Measurements from ENCODE around the gene CETN3.
A peak's percentile ranks its signal among the peaks of the same experiment; 100 is the strongest.

The CETN3 gene

DNA sequence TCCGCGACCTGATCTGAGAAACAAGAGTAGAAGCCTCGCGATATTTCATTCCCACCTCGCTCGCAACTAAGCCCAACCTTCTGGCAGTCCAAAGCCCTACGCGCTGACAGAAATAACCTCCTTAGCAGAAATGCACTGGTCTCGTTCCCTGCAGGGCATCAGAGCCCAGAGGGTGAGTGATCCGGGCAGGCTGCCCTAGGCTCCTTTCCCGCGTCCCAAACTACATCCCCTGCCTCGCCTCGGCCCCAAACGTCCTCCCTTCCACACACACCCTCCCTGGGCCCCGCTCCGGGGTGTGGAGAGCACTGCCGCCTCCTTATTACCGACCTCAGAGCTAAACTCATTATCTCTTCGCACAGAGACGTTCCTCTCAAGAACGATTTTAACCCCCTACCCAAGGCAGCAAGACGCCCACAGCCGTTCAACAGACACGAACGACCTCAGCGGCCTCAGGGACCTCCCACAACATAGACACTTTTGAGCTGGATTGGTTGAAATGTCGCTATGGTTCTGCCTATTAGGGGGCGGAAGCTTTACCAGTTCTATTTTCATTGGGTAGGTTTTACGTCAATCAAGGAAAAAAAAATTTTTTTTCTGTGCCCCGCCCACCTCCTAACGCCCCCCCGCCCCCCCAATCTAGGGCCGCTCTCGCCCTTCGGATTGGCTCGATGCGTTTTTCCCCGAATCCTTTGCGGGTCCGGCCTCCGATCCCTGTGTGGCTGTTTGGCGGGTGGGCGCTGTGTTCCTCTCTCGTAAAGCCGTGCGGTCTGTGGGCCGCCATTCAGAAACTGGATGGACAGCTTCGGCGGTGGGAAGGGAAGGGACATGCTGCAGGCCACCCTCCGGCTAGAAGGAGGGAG is at the start of gene CETN3:
CETN3 (minus strand) TSS at position 439 of the 860 bp plus-strand sequence; CDS start at position 344, 95 bp downstream.
- DNase-seq (ENCODE audit: low read depth), result peak; percentile 65

DNA sequence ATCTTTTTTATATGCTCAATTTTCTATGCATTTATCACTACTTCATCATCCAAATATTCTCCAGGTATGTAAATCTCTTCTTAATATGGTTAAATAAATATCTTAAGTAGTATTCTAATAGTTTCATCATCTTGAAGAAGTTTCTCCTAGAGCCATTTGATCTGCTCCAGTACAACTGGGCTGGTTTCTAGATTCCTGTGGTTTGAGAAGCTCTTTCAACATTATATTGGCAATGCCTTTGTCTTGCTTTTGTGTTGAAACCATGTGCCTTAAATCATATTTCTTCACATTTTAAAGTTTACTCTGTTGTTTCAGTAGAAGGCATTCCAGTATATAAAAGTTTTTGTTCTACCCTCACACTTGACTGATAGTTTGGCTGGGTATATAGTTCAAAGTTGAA is 37.4 kb upstream of the CETN3 start:
- no peak for DNase-seq (ENCODE audit: low read depth)

DNA sequence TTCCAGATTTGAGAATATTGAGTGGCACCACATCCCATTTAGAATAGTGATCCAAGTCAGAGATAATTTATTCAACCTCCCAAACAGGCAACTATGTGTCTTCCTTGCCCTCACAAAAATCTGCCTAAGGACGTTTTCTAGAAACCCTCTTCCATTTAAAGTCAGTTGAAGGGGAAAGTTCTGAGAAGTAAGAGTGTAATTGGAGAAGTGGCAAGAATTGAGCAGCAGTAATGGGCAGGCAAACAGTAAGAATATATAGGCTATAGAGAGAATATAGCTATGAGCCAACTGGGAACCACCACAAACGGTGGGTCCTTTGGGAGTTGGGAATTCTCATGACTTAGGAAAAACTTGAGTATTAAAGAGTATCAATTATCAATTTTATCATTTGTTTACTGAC is 31.1 kb upstream of the CETN3 start:
- no peak for DNase-seq (ENCODE audit: low read depth)

DNA sequence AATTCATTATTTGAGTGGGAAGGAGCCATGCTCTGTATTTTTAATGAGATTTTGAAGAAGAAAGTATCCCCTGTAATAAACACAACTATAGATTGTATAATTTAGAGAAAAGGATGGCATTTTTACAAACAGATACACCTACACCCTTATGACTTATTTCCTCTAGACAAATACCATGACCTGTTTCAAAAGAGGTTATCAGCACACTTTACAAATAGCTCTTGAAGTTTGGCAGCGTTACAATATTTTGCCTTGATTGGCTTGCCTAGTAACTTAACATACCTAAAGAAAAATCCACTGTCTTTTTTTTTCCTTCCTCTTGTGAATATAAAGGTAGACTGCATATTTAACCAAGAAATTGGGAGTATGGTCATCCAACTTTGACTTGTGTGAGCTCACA is 28.5 kb upstream of the CETN3 start:
- DNase-seq (ENCODE audit: low read depth), result no peak

DNA sequence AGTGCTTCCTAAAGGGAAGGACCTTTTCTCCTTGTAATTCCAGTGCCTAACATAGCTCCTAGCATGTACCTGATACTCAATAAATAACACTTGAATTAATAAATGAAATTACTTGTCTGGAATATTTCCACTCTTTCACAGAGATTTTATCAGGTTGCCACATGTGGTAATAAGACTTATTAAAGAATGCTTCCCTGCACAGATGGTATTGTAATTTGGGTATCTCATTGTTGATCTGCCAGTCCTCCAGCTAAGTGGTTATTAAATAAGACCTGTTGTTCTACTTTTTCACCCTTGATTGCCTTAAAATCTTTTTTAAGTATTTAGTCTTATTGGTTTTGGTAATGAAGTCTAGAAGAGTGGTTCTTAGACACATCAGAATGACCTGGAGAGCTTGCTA is 28.1 kb upstream of the CETN3 start:
- DNase-seq (ENCODE audit: low read depth), result no peak

DNA sequence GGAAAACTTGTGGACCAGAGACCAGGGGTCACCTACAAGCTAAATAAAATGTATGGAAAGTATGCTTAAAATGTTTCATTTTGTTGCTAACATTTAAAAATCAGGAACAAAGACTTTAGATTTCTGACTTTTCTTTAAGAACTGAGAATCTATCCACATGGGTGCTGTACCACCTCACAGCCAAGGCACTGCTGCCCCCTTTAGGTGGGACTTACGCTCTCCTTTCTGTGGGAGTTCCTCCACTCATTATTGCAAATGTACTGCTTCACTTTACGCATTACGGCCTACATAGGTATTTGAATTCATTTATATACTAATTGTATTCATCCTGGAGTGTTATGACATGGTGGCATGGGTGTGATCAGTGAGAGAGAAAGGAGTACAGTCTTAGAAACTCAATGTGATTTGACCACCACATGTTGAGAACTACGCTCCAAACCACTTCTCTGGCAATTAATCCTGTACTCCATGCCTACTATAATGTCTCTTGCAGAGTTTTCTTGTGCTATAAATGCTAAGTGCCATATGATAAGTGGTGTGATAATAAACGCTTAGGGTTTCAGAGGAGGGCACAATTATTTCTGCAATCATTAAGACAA is 24.7 kb upstream of the CETN3 start:
- no peak for DNase-seq (ENCODE audit: low read depth)

DNA sequence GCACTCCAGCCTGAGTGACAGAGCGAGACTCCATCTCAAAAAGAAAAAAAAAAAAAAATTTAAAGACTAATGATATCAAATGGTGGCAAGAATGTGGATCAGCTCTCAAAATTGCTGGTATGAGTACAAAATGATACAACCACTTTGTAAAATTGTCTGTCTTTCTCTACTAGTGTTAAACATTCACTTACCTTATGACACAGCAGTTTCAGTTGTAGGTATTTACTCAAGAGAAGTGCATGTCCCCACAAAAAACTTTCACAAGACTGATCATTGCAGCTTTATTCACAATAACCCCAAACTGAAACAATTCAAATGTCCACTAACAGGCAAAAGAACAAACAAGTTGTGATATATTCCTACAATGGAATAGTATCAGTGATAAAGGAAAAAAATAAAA is 14.7 kb upstream of the CETN3 start:
- DNase-seq (ENCODE audit: low read depth), result no peak

DNA sequence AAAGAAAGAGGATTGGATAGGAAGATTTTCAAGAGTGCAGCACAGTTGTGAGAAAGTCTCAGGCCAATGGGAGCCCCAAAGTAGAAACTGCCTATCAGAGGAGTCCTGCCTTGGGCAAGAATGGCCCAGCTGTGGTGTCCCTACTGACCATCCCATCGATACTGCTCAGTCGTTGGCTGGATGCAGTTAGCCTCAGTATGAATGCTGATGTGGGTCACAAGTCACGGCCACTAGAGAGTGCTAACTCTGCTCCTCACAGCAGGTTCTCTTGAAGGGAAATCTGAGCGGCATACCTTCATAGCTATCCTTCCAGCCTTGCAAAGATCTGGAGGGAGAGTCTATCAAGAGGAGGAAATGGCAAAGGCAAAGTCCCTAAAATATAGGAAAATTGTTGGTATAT is 11.6 kb upstream of the CETN3 start:
- DNase-seq (ENCODE audit: low read depth), result no peak

DNA sequence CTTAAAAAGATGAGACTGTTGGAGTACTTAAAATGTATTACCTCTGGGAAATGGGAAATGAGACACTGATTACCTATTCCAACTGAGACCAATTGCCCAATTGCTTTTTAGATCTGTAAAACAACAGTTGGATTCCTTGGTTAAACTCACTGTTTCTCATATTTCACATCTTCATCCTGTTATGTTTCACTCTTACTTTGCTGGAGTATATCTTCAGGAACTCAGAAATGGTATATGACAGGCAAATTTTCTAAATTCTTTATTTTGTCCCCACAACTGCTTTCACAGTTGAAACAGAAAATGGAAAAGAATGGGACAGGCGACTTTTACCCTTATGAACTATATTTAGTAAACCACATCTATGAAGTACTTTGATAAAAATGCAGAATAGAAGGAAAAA is 8.7 kb upstream of the CETN3 start:
- DNase-seq (ENCODE audit: low read depth), result no peak

DNA sequence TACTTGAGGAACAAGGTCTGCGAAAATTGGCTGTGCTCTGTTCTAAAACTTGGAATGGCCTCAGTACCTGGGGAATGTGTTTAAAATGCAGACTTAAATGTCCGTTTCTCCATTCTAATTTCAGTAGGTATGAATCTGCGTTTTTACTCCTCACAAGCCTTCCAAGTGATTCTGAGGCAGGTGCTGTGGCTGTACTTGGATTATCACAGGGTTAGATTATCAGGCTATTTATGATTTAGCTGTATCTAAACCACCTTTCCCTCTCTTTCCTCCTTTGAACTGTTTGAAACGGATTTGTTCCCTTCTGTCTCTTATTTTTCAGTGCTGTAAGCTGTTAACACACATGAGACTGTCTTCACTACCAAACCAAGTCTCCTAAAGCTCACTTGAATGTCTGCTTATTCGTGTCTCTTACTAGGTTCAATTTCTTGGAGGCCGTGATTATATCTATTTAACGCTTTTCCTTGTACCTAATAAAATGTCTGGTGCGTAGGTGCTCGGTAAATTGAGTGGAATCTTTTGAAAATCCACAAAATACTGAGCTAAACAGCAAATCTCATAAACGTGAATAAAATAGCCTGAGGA is 714 bp upstream of the CETN3 start:
- no peak for DNase-seq (ENCODE audit: low read depth)

DNA sequence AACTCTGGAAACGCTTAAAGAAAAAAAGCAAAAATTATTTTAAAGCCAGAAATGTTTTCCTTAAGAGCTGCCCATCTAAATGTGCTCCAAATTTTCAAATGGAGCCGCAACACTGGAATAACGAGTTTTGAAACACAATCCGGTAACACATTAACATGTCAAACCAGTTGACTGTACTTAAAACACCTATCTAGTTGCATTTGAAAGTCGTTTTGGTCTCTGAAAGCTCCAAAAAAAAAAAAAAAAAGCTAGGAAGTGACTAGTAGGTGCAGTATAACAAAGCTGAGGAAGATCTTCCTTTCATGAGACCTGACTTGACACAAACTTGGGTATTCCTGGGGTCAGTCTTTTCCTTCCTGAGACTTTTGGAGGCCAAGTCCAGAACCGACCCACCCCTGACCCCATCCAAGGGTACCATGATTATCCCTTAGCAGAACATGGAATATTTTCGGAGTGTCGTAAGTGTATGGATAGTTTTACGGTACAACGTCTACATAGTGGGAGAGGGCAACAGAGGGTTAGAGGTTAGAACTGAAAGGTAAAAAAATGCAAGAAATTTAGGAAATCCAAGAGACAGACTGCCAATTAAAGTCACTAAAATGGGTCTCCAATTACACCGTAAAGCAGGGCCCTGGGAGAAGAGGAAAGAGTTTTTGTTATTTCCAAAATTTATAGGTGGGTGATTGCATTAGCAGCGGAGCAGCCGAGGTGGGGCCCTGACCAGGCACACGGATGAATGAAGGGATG is 812 bp downstream of the CETN3 start:
- DNase-seq (ENCODE audit: low read depth), result no peak

DNA sequence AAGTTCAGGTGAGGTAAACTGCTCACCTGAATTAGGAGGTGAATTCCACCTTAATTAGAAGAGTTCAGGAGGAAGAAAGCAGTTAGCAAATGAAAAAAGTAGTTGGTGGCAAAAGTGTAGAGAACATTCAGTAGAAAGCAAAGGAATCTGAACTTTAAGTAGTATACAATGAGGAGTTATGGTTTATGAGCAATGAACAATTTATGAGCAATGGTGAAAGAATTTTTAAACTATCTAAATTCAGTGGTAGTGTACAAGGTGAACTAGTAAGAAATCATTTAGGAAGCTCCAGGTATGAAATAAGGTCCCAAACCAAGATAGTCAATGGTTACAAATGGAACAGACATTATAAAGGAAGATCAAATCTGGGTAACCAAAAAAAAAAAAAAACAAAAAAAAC is 3.1 kb downstream of the CETN3 start:
- DNase-seq (ENCODE audit: low read depth), result no peak

DNA sequence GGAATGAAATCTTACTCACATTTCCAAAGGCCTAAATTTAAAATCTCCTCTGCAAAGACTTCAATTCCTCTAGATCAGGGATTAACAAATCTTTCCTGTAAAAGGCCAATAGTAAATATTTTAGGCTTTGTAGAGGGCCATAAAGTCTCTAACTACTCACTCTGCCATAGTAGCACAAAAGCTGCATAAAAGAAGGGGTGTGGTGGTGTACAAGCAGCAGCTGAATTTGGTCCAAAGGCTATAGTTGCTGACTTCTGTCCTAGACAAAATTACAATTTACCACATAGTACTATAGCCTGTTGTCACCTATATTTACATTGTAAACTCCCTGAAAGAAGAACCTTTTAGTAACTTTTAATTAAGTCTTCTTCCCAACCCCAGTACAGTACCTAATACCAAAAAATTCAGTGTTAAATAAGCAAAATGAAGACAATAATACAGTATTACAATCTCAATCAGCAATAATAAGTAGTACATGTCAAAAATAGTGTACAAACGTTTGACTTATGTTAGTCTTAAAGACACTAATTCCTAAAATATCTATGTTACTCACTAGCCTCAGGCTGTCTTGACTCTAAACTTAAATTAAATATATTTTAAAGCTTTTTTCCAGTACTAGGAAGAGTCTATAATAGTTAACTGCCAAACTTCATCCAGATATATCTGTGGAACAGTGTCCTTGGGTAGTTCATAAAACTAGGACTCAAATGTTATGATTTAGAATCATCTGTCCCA is 6.9 kb downstream of the CETN3 start:
- DNase-seq (ENCODE audit: low read depth), result no peak

DNA sequence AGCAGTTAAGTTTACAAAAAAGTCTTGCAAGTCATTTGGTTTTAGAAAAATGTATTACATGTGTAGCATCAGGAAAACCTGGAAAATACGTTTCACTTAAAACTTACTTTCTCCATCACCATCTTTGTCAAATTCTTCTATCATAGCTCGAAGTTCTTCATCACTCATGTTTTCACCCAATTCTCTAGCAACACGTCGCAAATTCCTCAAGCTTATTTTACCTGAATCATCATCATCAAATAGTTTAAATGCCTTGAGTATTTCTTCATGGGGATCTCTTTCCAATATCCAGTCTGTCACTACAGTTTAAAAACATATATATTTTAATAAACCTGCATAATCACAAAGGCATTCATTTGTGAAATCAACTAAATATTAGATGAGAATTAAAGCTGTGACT is 10.3 kb downstream of the CETN3 start:
- no peak for DNase-seq (ENCODE audit: low read depth)

DNA sequence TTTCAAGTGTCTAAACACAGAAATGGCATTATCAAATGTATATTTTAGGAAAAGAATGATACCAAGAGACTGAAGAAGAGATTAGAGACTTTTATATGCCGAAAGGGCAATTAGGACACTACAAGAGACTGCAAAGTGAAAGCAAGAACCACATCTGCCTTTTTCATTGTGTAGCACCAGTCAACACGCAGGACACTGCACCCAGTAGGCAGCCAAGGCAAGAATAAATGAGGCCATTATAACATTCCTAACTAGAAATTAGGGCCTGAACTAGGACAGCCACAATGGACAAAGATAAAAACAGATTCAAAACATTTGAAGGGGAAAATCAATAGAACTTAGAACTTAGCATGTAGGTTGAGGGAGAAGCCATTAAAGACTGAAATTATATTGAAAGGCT is 10.8 kb downstream of the CETN3 start:
- no peak for DNase-seq (ENCODE audit: low read depth)

DNA sequence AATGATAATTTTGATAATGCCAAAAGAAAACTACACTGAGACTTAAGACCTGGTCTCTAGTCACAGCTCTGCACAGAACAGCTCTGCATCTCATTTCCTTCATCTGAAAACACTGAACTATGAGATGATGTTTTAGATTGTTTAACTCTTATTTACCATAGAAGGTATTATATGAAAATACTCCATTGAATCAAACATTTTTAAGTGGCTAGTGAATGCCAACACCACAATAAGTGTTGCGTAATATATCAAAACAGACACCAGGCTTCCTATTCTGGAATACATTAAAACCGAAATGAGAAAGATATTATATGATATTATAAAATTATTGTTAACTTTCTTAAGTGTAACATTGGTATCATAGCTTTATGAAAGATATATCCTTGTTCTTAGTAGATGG is 14.6 kb downstream of the CETN3 start:
- DNase-seq (ENCODE audit: low read depth), result no peak

DNA sequence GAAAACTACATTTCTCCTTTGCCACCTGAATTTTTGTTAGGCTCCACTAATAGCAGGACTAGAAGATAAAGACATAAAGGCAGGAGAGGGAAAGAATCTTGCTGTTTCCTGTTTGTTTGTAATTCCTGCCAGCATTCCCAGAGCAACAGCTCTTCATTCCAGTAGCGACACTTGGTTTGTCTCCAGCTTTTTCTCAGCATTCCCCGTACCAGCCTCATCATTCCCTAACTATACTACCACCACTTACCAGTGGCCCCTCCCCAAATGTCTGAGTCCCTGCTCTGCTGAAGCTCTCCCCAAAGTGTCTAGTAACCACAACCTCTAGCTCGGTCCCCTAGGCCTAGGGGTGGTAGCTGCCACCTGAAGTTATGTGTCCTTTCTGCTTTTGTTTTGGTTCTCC is 18.6 kb downstream of the CETN3 start:
- DNase-seq (ENCODE audit: low read depth), result no peak

DNA sequence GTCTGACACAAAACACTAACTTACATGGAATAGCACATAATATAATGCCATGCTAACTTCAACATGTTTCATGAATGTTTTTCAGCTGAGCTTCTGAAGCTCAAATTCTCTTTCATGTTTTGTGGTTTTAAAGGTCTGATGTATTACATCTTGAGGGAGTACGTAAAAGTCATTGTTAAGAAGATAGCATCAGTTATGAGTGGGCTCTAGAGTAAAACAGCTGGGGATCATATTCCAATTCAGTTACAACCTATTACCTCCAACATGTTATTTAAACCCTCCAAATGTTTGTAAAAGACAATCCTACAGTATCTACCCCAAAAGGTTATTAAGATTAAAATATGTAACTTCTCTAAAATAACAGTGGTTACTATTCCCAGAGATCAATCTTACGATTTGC is 19.2 kb downstream of the CETN3 start:
- no peak for DNase-seq (ENCODE audit: low read depth)

DNA sequence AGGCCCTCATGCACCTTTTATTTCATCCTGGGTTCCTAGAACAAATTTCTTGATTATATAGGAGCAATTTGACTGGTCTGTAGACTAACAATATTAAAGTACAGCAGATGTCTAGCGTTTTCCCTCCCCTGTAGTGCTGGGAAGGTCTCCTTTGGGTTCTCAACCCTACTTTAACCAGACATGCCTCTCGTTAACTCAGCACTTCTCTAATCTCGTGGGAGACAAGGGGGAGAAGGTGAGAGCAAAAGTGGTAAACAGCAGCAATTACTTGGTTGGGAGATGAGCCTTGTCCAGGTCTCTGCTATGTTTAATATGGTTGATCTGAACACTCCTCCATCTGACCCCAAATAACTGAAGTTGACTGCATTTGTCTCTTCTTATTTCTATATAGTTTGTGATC is 22.0 kb downstream of the CETN3 start:
- no peak for DNase-seq (ENCODE audit: low read depth)

DNA sequence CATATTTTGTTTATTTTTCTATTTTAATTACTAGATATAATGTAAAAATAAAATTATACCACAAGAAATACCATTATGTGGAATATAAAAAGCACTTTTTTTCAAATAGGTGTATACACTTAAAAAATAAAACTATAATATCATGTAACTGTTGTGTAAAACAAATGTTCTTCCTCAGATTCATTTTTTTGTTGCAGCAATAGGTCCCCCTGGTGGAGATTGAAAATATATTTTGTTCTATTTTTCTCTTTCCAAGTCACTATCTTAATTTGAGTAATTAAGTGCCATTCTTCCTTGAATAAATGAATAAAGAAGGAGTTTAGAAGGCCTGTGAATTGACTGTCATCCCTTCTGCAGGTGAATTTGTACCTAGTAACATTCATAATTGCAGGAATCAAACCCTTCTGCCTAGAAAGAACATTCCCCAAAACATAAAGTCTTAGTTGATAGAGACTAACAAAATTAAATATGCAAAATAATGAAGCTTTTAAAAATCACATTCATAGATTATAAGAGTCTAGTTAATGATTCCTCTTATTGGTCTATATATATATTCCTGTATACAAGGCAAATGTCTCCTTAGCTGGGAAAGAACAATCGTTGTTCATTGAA is 23.4 kb downstream of the CETN3 start:
- no peak for DNase-seq (ENCODE audit: low read depth)

DNA sequence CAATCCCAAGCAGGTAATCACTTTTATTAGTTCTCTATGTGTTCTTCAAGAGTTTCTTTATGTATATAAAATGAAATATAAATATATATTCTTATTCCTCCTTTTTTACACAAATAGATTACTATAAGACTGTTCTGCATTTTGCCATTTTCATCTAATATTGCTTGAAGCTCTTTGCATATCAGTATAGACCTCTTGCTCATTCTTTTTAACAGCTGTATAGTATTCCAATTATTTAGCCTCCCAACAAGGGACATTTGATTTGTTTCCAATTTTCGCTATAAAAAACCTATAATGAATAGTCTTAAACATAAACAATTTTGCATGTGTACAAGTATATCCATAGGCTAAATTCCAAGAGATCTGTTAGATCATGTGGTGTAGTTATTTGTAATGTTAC is 25.2 kb downstream of the CETN3 start:
- DNase-seq (ENCODE audit: low read depth), result no peak

DNA sequence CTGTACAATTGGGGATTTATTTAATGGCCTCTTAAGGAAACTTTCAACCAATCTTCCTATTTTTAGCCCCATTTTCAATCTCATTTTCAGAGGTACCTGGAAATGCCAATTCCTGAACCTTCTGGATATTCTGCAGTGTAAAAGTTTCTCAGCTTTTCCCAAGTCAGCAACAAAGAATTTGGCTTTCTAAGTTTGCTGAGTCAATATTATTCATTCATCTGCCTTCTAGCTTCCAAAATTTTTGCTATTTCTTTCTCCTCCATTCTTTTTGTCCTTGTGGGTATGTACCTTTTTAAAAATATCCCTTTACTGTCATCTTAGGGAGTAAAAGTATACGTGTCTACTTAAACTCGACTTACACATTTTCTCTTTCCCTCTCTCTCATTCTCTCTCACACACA is 25.7 kb downstream of the CETN3 start:
- DNase-seq (ENCODE audit: low read depth), result no peak
